Upper lobe of right lung (tissue), 1 donor: ENCODE results near the gene LRRC56. TPM values are rescaled to one million over a fixed set of nuclear protein-coding genes. Genes with fewer than 3 reads are reported as not detected.

ENCODE experiments used
- ATAC-seq: fragments of 200-7000 bp; cut with Tn5 transposase; one replicate; pipeline ENCODE4 v1.9.1; 2020; ENCODE audit warnings: mild to moderate bottlenecking, moderate library complexity
- DNase-seq: peaks from one replicate; pipeline ENCODE4 v3.0.0-alpha.2; 2020
- H3K27ac ChIP-seq: fragments of 200-600 bp; one replicate; pipeline ENCODE4 v1.8.0; 2022
- H3K27me3 ChIP-seq: fragments of 200-600 bp; one replicate; pipeline ENCODE4 v1.8.0; 2022; ENCODE audit warnings: mild to moderate bottlenecking
- H3K36me3 ChIP-seq: fragments of 200-600 bp; one replicate; pipeline ENCODE4 v1.8.0; 2022
- H3K4me1 ChIP-seq: fragments of 200-600 bp; one replicate; pipeline ENCODE4 v1.8.0; 2022
- H3K4me3 ChIP-seq: fragments of 200-600 bp; one replicate; pipeline ENCODE4 v1.8.0; 2022; ENCODE audit warnings: mild to moderate bottlenecking
- H3K9me3 ChIP-seq: fragments of 200-600 bp; one replicate; pipeline ENCODE4 v1.8.0; 2022
- CTCF ChIP-seq: fragments of 200-600 bp; IDR thresholded peaks from one replicate; pipeline ENCODE4 v1.8.0; 2022; ENCODE audit warnings: antibody characterized with exemption
- intact Hi-C: fragments of 100-400 bp; cut with DNase I; formaldehyde crosslinking; loops from one replicate; pipeline ENCODE4 v1.11.0; 2022
- total RNA-seq: library from RNA; stranded (reverse); fragmentation: NEBNext Ultra II Directional; extraction: Animal tissue kit (Norgen Biotek cat#: 25700); gene quantifications from one replicate; pipeline ENCODE4 v1.2.1, GENCODE V29; 2021
- donor health status: DM: no; HTN: yes; CAD: no; lungs with severe emphysema.

LRRC56 gene
- total RNA-seq, 1 donor from 2014 or later: 3.2 TPM

DNA sequence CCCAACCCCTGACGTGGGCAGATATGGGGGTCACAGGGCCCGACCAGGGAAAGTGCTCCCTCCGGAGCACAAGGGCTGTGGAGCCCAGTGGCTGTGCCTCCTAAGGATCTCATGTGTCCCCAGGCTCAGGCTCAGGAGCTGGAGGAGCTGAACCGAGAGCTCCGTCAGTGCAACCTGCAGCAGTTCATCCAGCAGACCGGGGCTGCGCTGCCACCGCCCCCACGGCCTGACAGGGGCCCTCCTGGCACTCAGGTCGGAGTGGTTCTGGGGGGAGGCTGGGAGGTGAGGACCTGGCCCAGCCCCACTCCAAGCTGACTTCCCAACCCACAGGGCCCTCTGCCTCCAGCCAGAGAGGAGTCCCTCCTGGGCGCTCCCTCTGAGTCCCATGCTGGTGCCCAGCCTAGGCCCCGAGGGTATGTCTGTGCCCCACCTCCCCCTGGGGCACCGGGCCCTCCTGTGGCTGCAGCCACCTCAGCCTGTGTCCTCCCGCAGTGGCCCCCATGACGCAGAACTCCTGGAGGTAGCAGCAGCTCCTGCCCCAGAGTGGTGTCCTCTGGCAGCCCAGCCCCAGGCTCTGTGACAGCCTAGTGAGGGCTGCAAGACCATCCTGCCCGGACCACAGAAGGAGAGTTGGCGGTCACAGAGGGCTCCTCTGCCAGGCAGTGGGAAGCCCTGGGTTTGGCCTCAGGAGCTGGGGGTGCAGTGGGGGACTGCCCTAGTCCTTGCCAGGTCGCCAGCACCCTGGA, 25.9 kb downstream of the LRRC56 start:
- intact Hi-C loops: no loop called here
- DNase-seq (peak; percentile 69), ATAC-seq (no peak)
- Histone ChIP-seq H3K9me3 (no peaks in the 10 kb centered on the region), H3K27me3 (peaks cover 3% of the 10 kb centered on the region), H3K4me1 (peaks cover 10% of the 10 kb centered on the region), H3K36me3 (no peaks in the 10 kb centered on the region), H3K27ac (no peak overlapping the region), H3K4me3 (no peak overlapping the region)
- TF ChIP-seq CTCF: no peak

DNA sequence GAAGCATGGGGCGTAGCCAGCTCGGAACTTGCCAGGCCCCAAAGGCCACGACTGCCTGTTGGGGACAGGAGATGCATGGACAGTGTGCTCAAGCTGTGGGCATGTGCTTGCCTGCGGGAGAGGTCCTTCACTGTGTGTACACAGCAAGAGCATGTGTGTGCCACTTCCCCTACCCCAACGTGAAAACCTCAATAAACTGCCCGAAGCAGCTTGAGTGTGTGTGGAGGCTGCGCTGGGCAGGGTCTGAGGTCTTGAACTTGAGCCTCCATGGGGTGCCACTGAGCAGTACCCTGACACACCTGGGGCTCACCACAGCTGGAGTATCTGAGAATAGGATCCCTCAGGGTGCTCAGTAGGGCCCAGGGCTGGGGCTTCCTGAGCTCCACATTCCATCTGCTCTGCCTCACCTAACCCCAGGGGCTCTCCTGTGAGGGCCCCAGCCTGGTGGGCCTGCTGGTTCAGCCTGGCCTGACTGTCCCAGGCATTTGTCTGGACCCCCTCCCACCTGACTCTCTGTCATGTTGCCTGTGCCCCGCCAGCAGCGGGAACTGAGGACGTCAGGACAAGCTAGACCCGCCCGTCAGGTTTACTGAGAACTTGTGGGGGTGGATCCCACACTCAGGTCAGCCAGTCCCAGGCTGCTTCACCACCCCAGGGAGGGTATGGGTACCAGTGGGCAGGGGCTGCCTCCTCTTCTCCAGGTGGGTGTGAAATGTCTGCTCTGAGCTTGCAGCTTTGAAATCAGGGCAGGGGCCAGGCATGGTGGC, 26.7 kb downstream of the LRRC56 start:
- intact Hi-C loops: no loop called here
- no peak overlapping the region for H3K27ac ChIP-seq
- H3K27me3 ChIP-seq: peaks cover 3% of the 10 kb centered on the region
- no peaks in the 10 kb centered on the region for H3K9me3 ChIP-seq
- H3K4me3 ChIP-seq: no peak overlapping the region
- peaks cover 11% of the 10 kb centered on the region for H3K4me1 ChIP-seq
- H3K36me3 ChIP-seq: no peaks in the 10 kb centered on the region
- DNase-seq (no peak), ATAC-seq (no peak)
- no peak for TF ChIP-seq CTCF

DNA sequence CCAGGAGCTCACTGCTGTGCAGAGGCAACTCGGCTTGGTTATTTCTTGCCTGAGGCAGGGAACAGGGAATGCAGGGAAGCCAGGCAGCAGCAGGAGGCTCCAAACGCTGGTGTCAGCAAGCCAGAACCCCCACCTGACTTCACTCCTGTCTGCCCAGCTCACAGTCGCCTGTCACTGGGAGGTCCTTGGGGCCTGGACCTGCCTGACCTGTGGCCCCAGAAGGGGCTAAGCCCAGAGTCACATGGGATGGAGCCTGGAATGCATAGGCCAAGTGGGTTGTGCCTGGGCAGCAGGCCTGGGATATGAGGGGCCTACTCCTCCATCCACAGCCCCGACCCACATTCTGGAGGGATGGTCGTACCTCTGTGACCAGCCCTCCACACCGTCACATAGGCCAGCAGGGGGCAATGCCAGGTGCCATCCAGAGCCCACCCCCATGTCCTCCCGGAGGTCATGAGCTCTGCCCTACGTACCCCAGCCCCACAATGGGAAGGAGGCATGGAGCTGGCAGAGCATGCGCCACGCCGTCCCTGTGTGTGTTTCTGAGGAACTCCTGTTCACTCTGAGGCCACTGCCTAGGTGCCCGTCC, 28.7 kb downstream of the LRRC56 start:
- TF ChIP-seq CTCF: no peak
- intact Hi-C loops: no loop called here
- Histone ChIP-seq H3K27ac (no peak overlapping the region), H3K4me3 (no peak overlapping the region), H3K27me3 (no peaks in the 10 kb centered on the region), H3K36me3 (no peaks in the 10 kb centered on the region), H3K4me1 (peaks cover 12% of the 10 kb centered on the region), H3K9me3 (no peaks in the 10 kb centered on the region)
- ATAC-seq: no peak
- DNase-seq: no peak

DNA sequence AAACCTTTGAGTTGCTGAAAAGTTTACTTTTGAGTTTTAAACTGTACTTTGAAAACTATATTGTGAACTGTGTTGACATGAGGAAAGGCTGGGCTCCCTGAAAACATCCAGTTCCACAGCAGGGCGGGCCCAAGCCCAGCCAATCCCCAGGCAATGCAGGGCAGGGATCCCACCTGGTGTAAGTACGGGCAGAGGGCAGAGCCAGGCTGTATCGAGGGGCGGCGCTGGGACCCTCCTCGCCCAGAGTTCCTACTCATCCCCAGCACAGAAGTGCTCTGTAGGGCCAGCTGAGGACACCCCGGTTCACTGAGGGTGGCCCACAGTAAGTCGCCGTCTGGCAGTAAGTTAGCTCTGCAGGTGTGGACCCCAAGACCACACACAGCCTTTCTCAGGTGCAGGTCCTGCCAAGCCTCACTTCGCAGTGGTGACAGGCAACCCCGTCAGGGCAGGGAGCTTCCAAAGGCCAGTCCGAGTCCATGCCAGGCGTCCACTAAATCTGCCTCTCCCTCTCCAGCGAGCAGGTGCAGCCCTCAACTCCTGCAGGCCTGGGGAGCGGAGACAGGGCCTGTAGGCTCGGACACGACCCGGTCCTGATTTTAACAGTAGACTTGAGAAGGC, 29.8 kb downstream of the LRRC56 start:
- Histone ChIP-seq H3K27me3 (no peaks in the 10 kb centered on the region), H3K36me3 (no peaks in the 10 kb centered on the region), H3K4me3 (peak overlapping the region; percentile 56), H3K27ac (peak overlapping the region; percentile 63), H3K4me1 (peaks cover 8% of the 10 kb centered on the region), H3K9me3 (no peaks in the 10 kb centered on the region)
- intact Hi-C loops: no loop called here
- DNase-seq (no peak), ATAC-seq (no peak)
- TF ChIP-seq CTCF: no peak

- Histone ChIP-seq H3K27ac (peak overlapping the region; percentile 63), H3K9me3 (no peaks in the 10 kb centered on the region), H3K4me3 (peak overlapping the region; percentile 56), H3K36me3 (no peaks in the 10 kb centered on the region), H3K4me1 (peaks cover 8% of the 10 kb centered on the region), H3K27me3 (no peaks in the 10 kb centered on the region)
- no peak for TF ChIP-seq CTCF
- intact Hi-C loops: no loop called here
- DNase-seq (no peak), ATAC-seq (peak; percentile 0)
Measured at GRCh38 chr11:567629-568292, 30.4 kb downstream of the LRRC56 start.
